CD14-positive monocyte (primary cell): Measurements from ENCODE around the gene DRD5. TPM values are rescaled to one million over a fixed set of nuclear protein-coding genes. Genes with fewer than 3 reads are reported as not detected.

ENCODE experiments used
- DNase-seq, 3 donors: peaks; one replicate each; pipeline ENCODE4 v3.0.0-alpha.2; 2011 to 2022
- H2AFZ ChIP-seq: 2 replicates; pipeline ENCODE4 v1.6.0; 2012; ENCODE audit warnings: mild to moderate bottlenecking, low read depth, low read length, inconsistent platforms; ENCODE audit not compliant: insufficient read depth, poor library complexity, severe bottlenecking
- H3K27ac ChIP-seq, 2 donors: 1 replicate in 1 of 2; 2 replicates in 1 of 2; pipeline ENCODE4 v1.5.1; 2012 to 2013; ENCODE audit warnings: low read length in 2 of 2, control low read depth in 1 of 2, inconsistent platforms in 1 of 2, low read depth in 1 of 2, mild to moderate bottlenecking in 1 of 2
- H3K27me3 ChIP-seq, 2 donors: one replicate each; pipeline versions ENCODE4 v1.6.0 to v1.6.1; 2011 to 2013; ENCODE audit warnings: low read length in 2 of 2; ENCODE audit not compliant: control insufficient read depth in 2 of 2, insufficient read depth in 2 of 2
- H3K36me3 ChIP-seq, 2 donors: replicated peaks in 1 of 2; 1 replicate in 1 of 2; 2 replicates in 1 of 2; pipeline versions ENCODE4 v1.5.1 to v1.6.1; 2012 to 2013; ENCODE audit warnings: low read length in 2 of 2, control low read depth in 1 of 2, inconsistent platforms in 1 of 2, mild to moderate bottlenecking in 1 of 2; ENCODE audit not compliant: insufficient read depth in 2 of 2, control insufficient read depth in 1 of 2
- H3K4me1 ChIP-seq, 2 donors: 1 replicate in 1 of 2; 2 replicates in 1 of 2; pipeline versions ENCODE4 v1.5.1 to v1.6.1; 2012 to 2013; ENCODE audit warnings: low read length in 2 of 2, control low read depth in 1 of 2, inconsistent platforms in 1 of 2, mild to moderate bottlenecking in 1 of 2, moderate library complexity in 1 of 2; ENCODE audit not compliant: insufficient read depth in 2 of 2, control insufficient read depth in 1 of 2
- H3K4me2 ChIP-seq: replicated peaks from 2 replicates; pipeline ENCODE3; 2012; ENCODE audit warnings: low read length, moderate library complexity, mild to moderate bottlenecking; ENCODE audit not compliant: poor library complexity, severe bottlenecking; ENCODE audit errors: extremely low read depth
- H3K4me3 ChIP-seq, 3 experiments: fragments of 200-600 bp in 1 of 3; sonication (generic) in 1 of 3; replicated peaks in 1 of 3; 1 replicate in 2 of 3; 2 replicates in 1 of 3; pipeline ENCODE4 v1.5.1; 2011 to 2013; ENCODE audit warnings: low read length in 3 of 3, mild to moderate bottlenecking in 3 of 3, control low read depth in 2 of 3, low read depth in 2 of 3, inconsistent platforms in 1 of 3, moderate library complexity in 1 of 3
- H3K79me2 ChIP-seq: 2 replicates; pipeline ENCODE4 v1.6.0; 2012; ENCODE audit warnings: mild to moderate bottlenecking, control low read depth, inconsistent platforms, low read length, moderate library complexity; ENCODE audit not compliant: insufficient read depth
- H3K9ac ChIP-seq: 2 replicates; pipeline ENCODE4 v1.6.0; 2017; ENCODE audit warnings: low read length, mild to moderate bottlenecking; ENCODE audit not compliant: insufficient read depth, poor library complexity, severe bottlenecking
- H3K9me3 ChIP-seq, 2 donors: replicated peaks in 1 of 2; 1 replicate in 1 of 2; 2 replicates in 1 of 2; pipeline versions ENCODE4 v1.5.1 to v1.6.1; 2012 to 2013; ENCODE audit warnings: low read length in 2 of 2, control low read depth in 1 of 2; ENCODE audit not compliant: control insufficient read depth in 1 of 2, insufficient read depth in 1 of 2
- H4K20me1 ChIP-seq: 2 replicates; pipeline ENCODE4 v1.6.0; 2012; ENCODE audit warnings: mild to moderate bottlenecking, low read length, control low read depth, moderate library complexity; ENCODE audit not compliant: insufficient read depth
- H3K27ac Mint-ChIP-seq, 7 donors: one replicate each; pipeline ENCODE4 v1.8.0; 2020; ENCODE audit warnings: mild to moderate bottlenecking in 7 of 7, mixed read lengths in 7 of 7, moderate library complexity in 6 of 7, inconsistent platforms in 2 of 7
- H3K27me3 Mint-ChIP-seq, 3 donors: one replicate each; pipeline ENCODE4 v1.8.0; 2021 to 2022; ENCODE audit warnings: low read depth in 3 of 3, mild to moderate bottlenecking in 3 of 3, mixed read lengths in 3 of 3, moderate library complexity in 3 of 3, inconsistent platforms in 1 of 3
- H3K36me3 Mint-ChIP-seq, 2 donors: one replicate each; pipeline ENCODE4 v1.8.0; 2020; ENCODE audit warnings: mixed read lengths in 2 of 2, inconsistent platforms in 1 of 2, mild to moderate bottlenecking in 1 of 2
- H3K4me1 Mint-ChIP-seq: one replicate; pipeline ENCODE4 v1.8.0; 2020; ENCODE audit warnings: mild to moderate bottlenecking, mixed read lengths
- H3K4me3 Mint-ChIP-seq, 2 donors: one replicate each; pipeline ENCODE4 v1.8.0; 2020; ENCODE audit warnings: mild to moderate bottlenecking in 2 of 2, mixed read lengths in 2 of 2, moderate library complexity in 1 of 2
- H3K9me3 Mint-ChIP-seq, 7 donors: one replicate each; pipeline ENCODE4 v1.8.0; 2020 to 2022; ENCODE audit warnings: mixed read lengths in 7 of 7, mild to moderate bottlenecking in 6 of 7, moderate library complexity in 6 of 7, inconsistent platforms in 2 of 7
- CTCF ChIP-seq: fragments of 200-600 bp; IDR thresholded peaks from one replicate; pipeline ENCODE4 v1.8.0; 2022; ENCODE audit warnings: antibody characterized with exemption, mild to moderate bottlenecking
- WGBS: methylation state at CpG from one replicate; pipeline ENCODE4 v1.1.5; 2013; ENCODE audit warnings: missing lambda C conversion rate; ENCODE audit not compliant: insufficient coverage; 5-methylcytosine and 5-hydroxymethylcytosine counted together
- intact Hi-C, 2 donors: fragments of 100-400 bp; cut with micrococcal nuclease; formaldehyde crosslinking; loops; one replicate each; pipeline versions ENCODE4 v1.15.0 to v1.15.1; 2023
- polyA plus RNA-seq, 3 donors: library from polyadenylated mRNA; depleted of rRNA in 1 of 3; unstranded in 2 of 3; stranded (reverse) in 1 of 3; fragments of 300-500 nt in 2 of 3; fragments of >200 nt in 1 of 3; fragmentation: Illumina TruSeq in 2 of 3; gene quantifications; 1 replicate in 2 of 3; 2 replicates in 1 of 3; pipeline ENCODE4 v1.2.3, GENCODE V29; 2012 to 2021

The DRD5 gene
- polyA plus RNA-seq, 3 donors, result not detected

GRCh38 chr4:9812501-9813340 lies 31.3 kb downstream of the DRD5 start:
- peaks cover 44 to 60% of the 10 kb centered on the region in 2 donors for H3K36me3 Mint-ChIP-seq
- H3K9me3 ChIP-seq, result no peaks in the 10 kb centered on the region
- intact Hi-C loops, result no loop called here
- no peak overlapping the region for H3K4me2 ChIP-seq
- peaks cover 11 to 47% of the 10 kb centered on the region in 2 donors for H3K36me3 ChIP-seq
- H3K9me3 Mint-ChIP-seq, result no peaks in the 10 kb centered on the region
- no peaks in the 10 kb centered on the region for H3K79me2 ChIP-seq
- no peak overlapping the region for H3K9ac ChIP-seq
- 71% methylated on average over 1 of the region's 4 CpGs for WGBS
- TF ChIP-seq CTCF, result no peak
- H3K27ac ChIP-seq, result no peak overlapping the region
- peaks cover 0 to 1% (median 0%) of the 10 kb centered on the region in 3 donors for H3K27me3 Mint-ChIP-seq
- no peaks in the 10 kb centered on the region for H3K4me1 ChIP-seq
- no peak for DNase-seq
- no peaks in the 10 kb centered on the region for H4K20me1 ChIP-seq
- H3K27me3 ChIP-seq, result no peaks in the 10 kb centered on the region
- no peak overlapping the region for H3K4me3 ChIP-seq
- H2AFZ ChIP-seq, result no peak overlapping the region
- H3K27ac Mint-ChIP-seq, result peak overlapping the region in 2 of 7 donors; percentile 8 to 12
- H3K4me1 Mint-ChIP-seq, result peaks cover 6% of the 10 kb centered on the region
- H3K4me3 Mint-ChIP-seq, result no peak overlapping the region

- Mint-ChIP-seq H3K4me3 (no peak overlapping the region), H3K27ac (no peak overlapping the region), H3K27me3 (peaks cover 0 to 1% (median 0%) of the 10 kb centered on the region in 3 donors), H3K9me3 (peaks cover 0 to 1% (median 0%) of the 10 kb centered on the region in 7 donors), H3K36me3 (peaks cover 33 to 53% of the 10 kb centered on the region in 2 donors), H3K4me1 (peaks cover 6% of the 10 kb centered on the region)
- H4K20me1 ChIP-seq, result no peaks in the 10 kb centered on the region
- no peak overlapping the region for H3K4me2 ChIP-seq
- H3K27me3 ChIP-seq, result no peaks in the 10 kb centered on the region
- 100% methylated on average over 2 of the region's 3 CpGs for WGBS
- H3K79me2 ChIP-seq, result no peaks in the 10 kb centered on the region
- no peak for DNase-seq
- no peaks in the 10 kb centered on the region for H3K9me3 ChIP-seq
- no peak for TF ChIP-seq CTCF
- H3K9ac ChIP-seq, result no peak overlapping the region
- no peaks in the 10 kb centered on the region for H3K4me1 ChIP-seq
- no peak overlapping the region for H3K27ac ChIP-seq
- H3K4me3 ChIP-seq, result no peak overlapping the region
- intact Hi-C loops, result no loop called here
- H2AFZ ChIP-seq, result no peak overlapping the region
- peaks cover 5 to 24% of the 10 kb centered on the region in 2 donors for H3K36me3 ChIP-seq
These were observed 34.9 kb downstream of the DRD5 start for GRCh38 chr4:9816285-9816684.
